Stomach smooth muscle (tissue), 2 donors: ENCODE data around the gene MTHFR.

Experiments used
- H3K27ac ChIP-seq: one replicate; pipeline ENCODE4 v1.7.0; 2013; ENCODE audit warnings: mild to moderate bottlenecking, low read length, inconsistent platforms
- H3K27me3 ChIP-seq, 2 donors: one replicate each; pipeline ENCODE4 v1.7.0; 2013; ENCODE audit warnings: low read length in 2 of 2; ENCODE audit not compliant: insufficient read depth in 2 of 2, control insufficient read depth in 1 of 2
- H3K36me3 ChIP-seq, 2 donors: one replicate each; pipeline ENCODE4 v1.7.0; 2013; ENCODE audit warnings: low read length in 2 of 2; ENCODE audit not compliant: control insufficient read depth in 2 of 2, insufficient read depth in 2 of 2
- H3K4me1 ChIP-seq: one replicate; pipeline ENCODE4 v1.7.0; 2013; ENCODE audit warnings: low read length; ENCODE audit not compliant: control insufficient read depth, insufficient read depth
- H3K4me3 ChIP-seq, 2 donors: one replicate each; pipeline ENCODE4 v1.7.0; 2013; ENCODE audit warnings: low read length in 2 of 2
- H3K9ac ChIP-seq, 2 donors: one replicate each; pipeline ENCODE4 v1.7.0; 2013; ENCODE audit warnings: low read length in 2 of 2, mild to moderate bottlenecking in 1 of 2
- H3K9me3 ChIP-seq, 2 donors: one replicate each; pipeline ENCODE4 v1.7.0; 2013; ENCODE audit warnings: low read length in 2 of 2; ENCODE audit not compliant: control insufficient read depth in 2 of 2
- donor health status: healthy.
- donor health status: Pancreatic carcinoma.

The MTHFR gene

DNA sequence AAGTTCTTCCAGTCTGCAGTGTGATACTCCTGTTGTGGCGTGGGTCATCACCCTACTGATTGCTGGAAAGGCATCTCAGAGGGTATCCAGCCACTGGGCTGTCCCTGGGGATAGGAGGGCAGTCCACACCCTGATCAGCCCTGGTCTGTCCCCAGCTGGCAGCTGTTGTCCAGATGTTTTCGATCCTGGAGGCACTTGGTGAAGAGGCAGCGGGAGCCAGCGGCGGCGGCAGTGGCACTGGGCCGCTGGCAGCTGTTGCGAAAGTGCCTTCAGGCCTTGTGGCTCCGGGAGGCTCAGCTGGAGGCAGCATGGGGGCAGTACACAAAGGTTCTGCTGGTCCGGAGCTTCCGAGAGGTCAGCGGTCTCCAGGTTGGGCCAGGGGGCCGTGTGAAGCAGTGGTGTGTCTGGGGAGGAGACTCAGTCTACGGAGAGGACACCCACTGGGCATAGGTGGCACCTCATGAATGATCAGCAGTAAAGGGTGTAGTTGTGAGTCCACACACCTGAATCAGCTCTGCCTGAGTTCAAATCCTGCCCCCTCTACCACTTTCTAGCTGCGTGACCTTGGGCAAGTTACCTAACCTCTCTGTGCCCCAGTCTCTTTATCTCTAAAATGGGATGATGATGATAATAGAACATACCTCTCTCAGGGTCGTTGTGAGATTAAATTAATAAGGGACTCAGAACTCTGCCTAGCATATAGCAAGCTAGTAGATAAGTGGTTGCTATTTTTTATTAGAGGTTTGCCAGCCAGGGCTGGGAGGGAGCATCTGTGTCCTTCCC, 37.7 kb downstream of the MTHFR start:
- Histone ChIP-seq H3K4me3 (no peak overlapping the region), H3K36me3 (no peaks in the 10 kb centered on the region), H3K9ac (no peak overlapping the region), H3K27ac (no peak overlapping the region), H3K27me3 (peaks cover 2% of the 10 kb centered on the region in 2 donors), H3K9me3 (no peaks in the 10 kb centered on the region), H3K4me1 (no peaks in the 10 kb centered on the region)

- Histone ChIP-seq H3K27me3 (peaks cover 12 to 13% of the 10 kb centered on the region in 2 donors), H3K36me3 (no peaks in the 10 kb centered on the region), H3K9ac (no peak overlapping the region), H3K27ac (no peak overlapping the region), H3K4me3 (no peak overlapping the region), H3K9me3 (no peaks in the 10 kb centered on the region), H3K4me1 (peaks cover 4% of the 10 kb centered on the region)
Observed at GRCh38 chr1:11766429-11766776, 39.4 kb downstream of the MTHFR start.

DNA sequence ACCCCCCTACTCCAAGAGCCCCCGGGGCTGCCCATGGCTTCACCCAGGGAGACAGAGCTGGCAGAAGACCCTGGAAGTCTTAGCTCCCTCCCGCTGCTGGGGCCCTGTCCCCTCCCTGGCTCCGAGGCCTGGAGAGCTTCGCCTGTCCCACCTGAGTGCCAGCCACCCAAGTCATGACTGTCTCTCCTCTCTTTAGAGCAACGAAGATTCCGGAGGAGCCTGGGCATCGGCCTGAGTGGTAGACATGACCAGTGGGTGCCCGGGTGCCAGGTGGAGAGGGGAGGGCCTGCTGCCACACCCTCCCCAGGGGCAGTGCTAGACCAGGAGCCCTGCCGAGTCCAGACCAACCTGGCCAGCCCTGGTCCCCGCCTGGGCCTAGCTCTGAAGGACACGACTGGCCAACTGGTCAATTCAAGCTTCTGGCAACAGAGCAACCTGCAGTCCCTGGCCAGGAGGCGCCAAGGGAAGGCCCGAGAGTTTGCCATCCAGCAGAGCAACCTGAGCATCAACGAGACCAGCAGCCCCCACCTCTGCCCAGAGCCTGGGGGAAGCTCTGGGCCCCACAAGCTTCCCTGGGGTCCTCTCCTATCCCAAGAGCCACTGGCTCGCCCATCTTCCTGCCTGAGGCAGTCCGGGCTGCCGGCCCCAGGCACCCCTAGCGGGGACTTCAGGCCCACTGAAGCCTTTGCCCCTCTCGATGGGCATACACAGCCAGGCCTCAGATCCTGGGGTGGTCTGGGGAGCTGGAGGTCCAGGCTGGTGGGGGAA, 39.9 kb downstream of the MTHFR start:
- Histone ChIP-seq H3K4me3 (no peak overlapping the region), H3K4me1 (peaks cover 4% of the 10 kb centered on the region), H3K27ac (no peak overlapping the region), H3K9me3 (no peaks in the 10 kb centered on the region), H3K9ac (no peak overlapping the region), H3K27me3 (peaks cover 13% of the 10 kb centered on the region in 2 donors), H3K36me3 (no peaks in the 10 kb centered on the region)

GRCh38 chr1:11764519-11764918, 41.2 kb downstream of the MTHFR start:
- peaks cover 16% of the 10 kb centered on the region in 2 donors for H3K27me3 ChIP-seq
- H3K36me3 ChIP-seq, result no peaks in the 10 kb centered on the region
- no peaks in the 10 kb centered on the region for H3K9me3 ChIP-seq
- H3K4me3 ChIP-seq, result no peak overlapping the region
- no peak overlapping the region for H3K27ac ChIP-seq
- H3K4me1 ChIP-seq, result peaks cover 4% of the 10 kb centered on the region
- H3K9ac ChIP-seq, result no peak overlapping the region

- Histone ChIP-seq H3K36me3 (no peaks in the 10 kb centered on the region), H3K27me3 (peaks cover 16% of the 10 kb centered on the region in 2 donors), H3K27ac (no peak overlapping the region), H3K9me3 (no peaks in the 10 kb centered on the region), H3K4me1 (peaks cover 4% of the 10 kb centered on the region), H3K9ac (no peak overlapping the region), H3K4me3 (no peak overlapping the region)
Observed at GRCh38 chr1:11764115-11764514, 41.6 kb downstream of the MTHFR start.

- Histone ChIP-seq H3K4me3 (no peak within 1 kb of the TSS), H3K36me3 (no peaks in the 10 kb centered on the region), H3K9me3 (no peaks in the 10 kb centered on the region), H3K4me1 (peaks cover 4% of the 10 kb centered on the region), H3K27ac (no peak within 1 kb of the TSS), H3K27me3 (peaks cover 16% of the 10 kb centered on the region in 2 donors), H3K9ac (no peak within 1 kb of the TSS)
Observed at GRCh38 chr1:11761988-11762406, 43.8 kb downstream of the MTHFR start, which contains the start of gene C1orf167. C1orf167 (plus strand) TSS chr1:11762193; CDS start chr1:11764401, 2,208 bp downstream.

DNA sequence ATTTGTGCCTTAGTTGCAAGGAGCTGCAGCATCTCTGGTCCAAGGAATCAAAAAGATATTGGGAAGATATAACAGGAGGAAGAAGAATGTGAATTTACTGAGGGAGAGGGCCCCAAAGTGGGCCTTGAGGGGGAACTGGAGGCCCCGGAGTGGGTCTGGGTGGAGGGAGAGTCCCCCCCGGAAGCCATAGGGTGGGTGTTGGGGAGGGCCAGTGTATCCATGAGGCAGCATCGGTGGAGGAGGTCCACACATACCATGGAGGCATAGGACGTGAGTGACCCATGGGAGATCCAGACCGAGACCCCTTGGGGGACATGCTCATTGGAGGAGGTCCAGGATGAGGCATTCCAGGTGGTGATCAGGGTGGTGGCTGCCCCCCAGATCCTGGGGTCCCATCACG, 44.5 kb downstream of the MTHFR start:
- Histone ChIP-seq H3K4me1 (peaks cover 4% of the 10 kb centered on the region), H3K27me3 (peaks cover 16% of the 10 kb centered on the region in 2 donors), H3K9ac (no peak overlapping the region), H3K27ac (no peak overlapping the region), H3K4me3 (no peak overlapping the region), H3K36me3 (no peaks in the 10 kb centered on the region), H3K9me3 (no peaks in the 10 kb centered on the region)

DNA sequence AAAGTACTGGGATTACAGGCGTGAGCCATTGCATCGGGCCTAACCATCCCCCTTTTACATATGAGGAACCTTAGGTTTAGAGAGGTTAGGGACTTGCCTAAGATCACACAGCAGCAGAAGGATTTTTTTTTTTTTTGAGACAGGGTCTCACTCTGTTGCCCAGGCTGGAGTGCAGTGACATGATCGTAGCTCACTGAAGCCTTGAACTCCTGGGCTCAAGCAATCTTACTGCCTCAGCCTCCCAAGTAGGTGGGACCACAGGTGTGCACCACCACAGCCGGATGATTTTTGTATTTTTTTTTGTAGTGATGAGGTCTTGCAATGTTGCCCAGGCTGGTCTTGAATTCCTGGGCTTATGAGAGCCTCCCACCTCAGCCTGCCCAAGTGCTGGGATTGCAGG, 46.0 kb downstream of the MTHFR start:
- Histone ChIP-seq H3K4me1 (peaks cover 4% of the 10 kb centered on the region), H3K27me3 (peaks cover 16% of the 10 kb centered on the region in 2 donors), H3K9me3 (no peaks in the 10 kb centered on the region), H3K36me3 (no peaks in the 10 kb centered on the region), H3K4me3 (no peak overlapping the region), H3K9ac (no peak overlapping the region), H3K27ac (no peak overlapping the region)

- Histone ChIP-seq H3K4me3 (no peak overlapping the region), H3K27ac (no peak overlapping the region), H3K36me3 (no peaks in the 10 kb centered on the region), H3K4me1 (peaks cover 3% of the 10 kb centered on the region), H3K9ac (no peak overlapping the region), H3K27me3 (peaks cover 7 to 10% of the 10 kb centered on the region in 2 donors), H3K9me3 (no peaks in the 10 kb centered on the region)
Observed at GRCh38 chr1:11757047-11757446, 48.7 kb downstream of the MTHFR start.

DNA sequence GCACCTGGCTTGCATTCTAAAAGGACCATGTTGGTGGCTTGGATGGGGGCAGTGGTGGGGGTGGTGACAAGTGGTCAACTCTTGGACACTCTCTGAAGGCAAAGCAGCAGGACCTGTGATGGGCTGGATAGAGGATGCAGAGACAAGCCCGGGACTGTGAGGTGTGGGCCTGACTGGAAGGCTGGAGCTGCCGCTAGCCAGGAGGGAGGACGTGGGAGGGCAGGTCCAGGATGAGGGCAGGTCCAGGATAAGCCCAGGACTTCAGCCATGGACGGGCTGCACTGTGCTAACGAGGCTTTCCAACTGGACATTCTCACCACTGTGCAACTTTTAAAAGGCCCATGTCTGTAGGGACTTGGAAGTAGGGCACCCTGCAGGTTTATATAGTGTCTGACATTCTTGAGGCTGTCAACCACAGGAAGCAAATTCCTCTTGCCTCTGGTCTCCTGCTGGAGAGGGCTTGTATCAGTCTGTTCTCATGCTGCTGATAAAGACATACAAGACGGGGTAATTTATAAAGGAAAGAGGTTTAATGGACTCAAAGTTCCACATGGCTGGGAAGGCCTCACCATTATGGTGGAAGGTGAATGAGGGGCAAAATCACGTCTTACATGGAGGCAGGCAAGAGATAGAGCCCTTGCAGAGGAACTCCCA, 52.1 kb downstream of the MTHFR start:
- no peaks in the 10 kb centered on the region for H3K27me3 ChIP-seq
- H3K9me3 ChIP-seq, result no peaks in the 10 kb centered on the region
- H3K4me1 ChIP-seq, result no peaks in the 10 kb centered on the region
- H3K9ac ChIP-seq, result no peak overlapping the region
- no peak overlapping the region for H3K27ac ChIP-seq
- H3K36me3 ChIP-seq, result peaks cover 0 to 7% of the 10 kb centered on the region in 2 donors
- no peak overlapping the region for H3K4me3 ChIP-seq
